Stimulated activated CD4-positive, alpha-beta T cell treated with anti-CD3 and anti-CD28 coated beads, Interleukin-1b, Interleukin-23, amount 100 ng/mL, for 48 hours (primary cell): ENCODE data around the gene PYDC1.
A peak's percentile ranks its signal among the peaks of the same experiment; 100 is the strongest.
"Not testable (repeated sequence)": the region's sequence is repeated elsewhere in the genome, so short reads cannot be mapped to it uniquely, and the experiment has no call there.

Experiments
- DNase-seq: peaks from one replicate; pipeline ENCODE4 v3.0.0-alpha.2; 2020

PYDC1 gene

DNA sequence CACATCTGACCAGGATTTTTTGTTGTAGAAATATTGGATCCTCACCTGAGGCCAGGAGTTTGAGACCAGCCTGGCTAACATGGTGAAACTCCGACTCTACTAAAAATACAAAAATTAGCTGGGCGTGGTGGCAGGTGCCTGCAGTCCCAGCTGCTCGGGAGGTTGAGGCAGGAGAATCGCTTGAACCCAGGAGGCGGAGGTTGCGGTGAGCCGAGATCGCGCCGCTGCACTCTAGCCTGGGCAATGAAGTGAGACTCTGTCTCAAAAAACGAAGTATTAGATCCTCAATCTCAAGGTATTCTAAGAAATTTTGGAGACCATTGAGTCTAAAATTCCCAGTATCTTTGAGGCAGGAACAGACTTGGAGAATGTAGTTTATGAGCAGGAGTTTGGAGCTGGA is 21.1 kb downstream of the PYDC1 start:
- not testable (repeated sequence) for DNase-seq

DNA sequence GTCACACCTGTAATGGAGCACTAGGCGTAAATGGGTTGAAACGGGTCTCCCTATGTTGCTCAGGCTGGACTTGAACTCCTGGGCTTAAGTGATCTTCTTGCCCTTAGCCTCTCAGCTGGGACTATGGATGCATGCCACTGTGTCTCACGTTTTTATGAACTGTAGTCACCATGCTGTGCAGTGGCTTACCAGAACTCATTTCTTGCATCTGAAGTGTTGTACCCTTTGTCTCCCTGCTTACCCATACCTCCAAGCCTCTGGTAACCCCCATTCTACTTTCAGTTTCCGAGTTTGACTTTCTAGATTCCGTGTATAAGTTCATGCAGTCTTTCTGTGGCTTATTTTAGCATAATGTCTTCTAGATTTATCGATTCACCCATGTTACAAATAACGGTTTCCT is 22.0 kb downstream of the PYDC1 start:
- DNase-seq, result no peak

DNA sequence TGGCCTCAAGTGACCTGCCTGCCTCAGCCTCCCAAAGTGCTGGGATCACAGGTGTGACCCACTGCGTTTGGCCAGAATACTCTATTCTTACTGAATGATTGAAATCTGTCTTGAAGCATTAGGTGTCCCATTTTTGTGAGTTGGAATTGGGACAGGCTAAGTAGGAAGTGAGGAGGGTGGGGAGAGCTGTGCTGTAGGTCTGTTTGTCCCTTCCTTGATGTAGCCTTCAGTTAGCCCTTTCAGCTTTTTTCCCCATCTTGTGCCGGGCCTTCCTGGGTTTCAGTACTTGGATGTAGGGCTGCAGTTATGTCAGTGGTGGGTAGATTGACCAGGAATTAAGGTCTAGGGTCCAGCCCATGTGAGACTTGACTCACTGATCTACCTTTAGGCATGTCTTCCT is 23.1 kb downstream of the PYDC1 start:
- no peak for DNase-seq

DNA sequence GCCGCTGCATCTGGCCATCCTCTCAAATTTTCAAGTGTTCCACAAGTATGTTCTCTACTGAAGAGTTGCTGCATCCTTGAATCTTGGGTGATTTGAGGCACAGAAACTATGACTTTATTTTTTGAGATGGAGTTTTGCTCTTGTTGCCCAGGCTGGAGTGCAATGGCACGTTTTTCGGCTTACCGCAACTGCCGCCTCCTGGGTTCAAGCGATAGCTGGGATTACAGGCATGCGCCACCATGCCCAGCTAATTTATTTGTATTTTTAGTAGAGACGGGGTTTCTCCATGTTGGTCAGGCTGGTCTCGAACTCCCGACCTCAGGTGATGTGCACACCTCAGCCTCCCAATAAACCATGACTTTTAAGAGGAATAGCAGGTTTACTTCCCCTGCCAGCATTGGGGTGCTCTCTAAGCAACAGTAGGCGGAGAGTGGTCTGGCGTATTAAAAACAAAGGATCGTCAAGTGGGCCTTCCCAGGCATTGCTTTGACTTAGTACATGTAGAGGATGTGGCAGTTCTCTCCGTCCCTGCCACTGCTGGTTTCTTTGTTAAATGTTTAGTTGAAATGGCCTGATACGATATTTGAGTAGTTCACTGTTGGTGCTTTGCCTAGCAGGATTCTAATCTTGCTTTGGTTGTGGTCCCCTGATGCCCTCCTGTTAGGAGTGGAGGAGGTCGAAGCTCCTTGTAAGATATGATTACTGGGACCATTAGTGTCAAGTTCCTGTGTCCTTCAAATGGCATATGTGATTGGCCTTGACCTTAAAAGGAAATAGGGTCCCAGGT is 23.9 kb downstream of the PYDC1 start:
- no peak for DNase-seq

DNA sequence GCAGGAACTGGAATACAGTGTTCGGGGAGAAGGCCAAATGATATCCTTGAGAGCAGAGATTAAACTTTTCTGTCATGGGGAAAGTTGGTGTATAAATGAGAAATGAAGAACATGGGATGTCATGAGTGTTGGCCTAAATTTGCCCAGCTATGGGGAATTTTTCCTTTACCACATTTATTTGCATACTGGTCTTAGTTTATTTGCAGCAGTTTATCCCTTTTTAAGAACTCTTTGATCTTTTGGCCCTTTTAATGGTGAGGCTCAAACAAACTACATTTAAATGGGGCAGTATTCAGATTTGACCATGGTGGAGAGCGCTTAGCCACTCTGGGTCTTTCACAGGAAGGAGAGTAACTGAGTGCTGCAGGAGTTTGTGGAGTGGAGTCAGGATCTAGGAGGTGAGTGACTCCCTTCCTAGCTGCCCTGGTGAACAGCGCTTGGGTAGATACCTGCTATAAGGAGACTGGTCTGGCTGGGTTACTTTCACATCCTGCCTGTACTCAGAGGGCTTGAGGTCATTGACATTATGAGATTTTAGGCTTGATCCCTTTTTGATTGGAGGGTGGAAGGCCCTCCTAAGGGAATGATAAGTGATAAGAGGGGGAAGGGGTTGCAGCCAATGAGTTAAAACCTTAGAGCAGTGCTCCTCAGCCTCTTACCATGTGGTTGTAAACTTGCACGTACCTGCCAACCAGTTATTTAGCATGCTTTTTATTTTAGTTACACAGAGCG is 25.1 kb downstream of the PYDC1 start:
- DNase-seq, result no peak

DNA sequence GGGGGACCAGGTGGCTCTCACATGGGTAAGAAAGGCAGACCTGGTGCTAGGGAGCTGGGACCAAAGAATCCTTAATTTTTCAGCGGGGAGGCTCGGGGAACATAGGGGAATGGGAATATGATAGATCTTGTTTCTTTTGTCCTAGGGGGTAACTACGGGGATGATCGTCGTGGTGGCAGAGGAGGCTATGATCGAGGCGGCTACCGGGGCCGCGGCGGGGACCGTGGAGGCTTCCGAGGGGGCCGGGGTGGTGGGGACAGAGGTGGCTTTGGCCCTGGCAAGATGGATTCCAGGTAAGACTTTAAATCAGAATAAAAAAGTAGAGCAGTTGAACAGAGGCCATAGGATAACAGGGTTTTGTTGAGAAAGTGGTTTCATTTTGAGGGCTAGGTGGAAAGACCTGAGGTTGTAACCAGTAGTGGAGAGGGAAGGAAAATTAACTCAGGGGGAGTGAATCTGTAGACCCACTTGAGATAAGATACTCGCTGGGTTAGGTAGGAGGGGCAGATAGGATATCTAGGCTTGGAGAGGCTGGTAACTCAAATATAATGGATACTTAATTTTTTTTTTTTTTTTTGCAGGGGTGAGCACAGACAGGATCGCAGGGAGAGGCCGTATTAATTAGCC is 26.0 kb downstream of the PYDC1 start:
- no peak for DNase-seq

DNA sequence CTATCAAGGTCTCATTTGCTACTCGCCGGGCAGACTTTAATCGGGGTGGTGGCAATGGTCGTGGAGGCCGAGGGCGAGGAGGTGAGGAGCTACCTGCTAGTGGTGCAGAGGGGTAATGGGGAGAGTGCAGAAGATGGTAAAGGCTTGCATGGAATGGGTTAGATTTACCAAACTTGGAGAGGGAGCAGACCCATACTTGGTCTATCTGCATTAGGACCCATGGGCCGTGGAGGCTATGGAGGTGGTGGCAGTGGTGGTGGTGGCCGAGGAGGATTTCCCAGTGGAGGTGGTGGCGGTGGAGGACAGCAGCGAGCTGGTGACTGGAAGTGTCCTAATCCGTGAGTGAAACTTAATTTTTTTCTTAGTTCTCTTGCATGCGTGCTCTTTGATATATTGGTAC is 26.9 kb downstream of the PYDC1 start:
- no peak for DNase-seq

DNA sequence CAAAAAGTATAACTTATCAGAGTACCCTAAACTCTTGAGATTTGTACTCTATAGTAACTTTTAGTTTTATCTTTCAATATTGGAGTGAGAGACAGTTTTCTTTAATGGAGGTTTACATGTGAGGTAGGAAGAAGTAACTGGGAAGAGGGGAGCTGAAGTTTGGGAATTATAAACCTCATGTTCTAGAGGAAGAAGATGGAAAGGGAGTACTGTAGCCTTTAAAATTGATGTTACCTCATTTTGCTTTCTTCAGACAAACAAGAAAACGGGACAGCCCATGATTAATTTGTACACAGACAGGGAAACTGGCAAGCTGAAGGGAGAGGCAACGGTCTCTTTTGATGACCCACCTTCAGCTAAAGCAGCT is 27.5 kb downstream of the PYDC1 start:
- DNase-seq, result no peak

DNA sequence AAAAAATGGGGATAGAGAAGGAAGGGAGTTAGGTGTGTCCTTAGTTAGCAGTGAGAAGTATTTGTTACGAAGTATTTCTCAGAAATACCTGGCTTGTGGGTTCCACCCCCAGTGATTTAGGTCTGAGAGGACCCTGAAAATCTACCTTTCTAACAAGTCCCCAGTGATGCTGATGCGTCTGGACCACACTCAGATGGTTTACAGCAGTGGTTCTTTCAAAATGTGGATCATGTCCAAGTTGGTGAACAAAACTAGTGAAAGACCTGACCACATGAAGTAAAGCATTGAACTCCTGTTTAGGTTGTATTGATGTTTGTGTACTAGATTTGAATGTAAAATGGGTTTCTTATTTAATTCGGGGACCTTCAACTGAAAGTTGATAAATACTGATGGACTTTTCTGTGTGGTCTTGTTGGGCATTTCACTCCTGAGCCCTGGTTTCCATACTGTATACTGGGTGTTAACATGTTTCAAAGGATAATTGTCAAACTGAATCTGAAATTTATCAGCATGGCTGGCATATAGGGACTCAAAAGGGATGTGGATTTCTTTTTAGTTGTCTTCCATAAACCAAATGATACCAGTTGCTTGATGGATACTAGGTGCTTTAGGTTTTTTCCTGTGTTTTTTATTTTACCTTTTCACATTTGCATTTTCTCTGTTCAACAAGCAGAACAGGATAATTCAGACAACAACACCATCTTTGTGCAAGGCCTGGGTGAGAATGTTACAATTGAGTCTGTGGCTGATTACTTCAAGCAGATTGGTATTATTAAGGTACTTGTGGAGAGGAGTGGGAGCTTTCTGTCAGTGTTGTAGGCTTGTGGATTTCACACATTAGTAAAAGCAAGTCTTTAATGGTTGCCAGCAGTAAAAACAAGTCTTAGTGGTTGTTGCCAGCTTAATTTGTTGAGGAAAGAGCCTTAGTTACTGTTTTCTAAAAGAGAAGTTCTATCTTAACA is 28.2 kb downstream of the PYDC1 start:
- DNase-seq, result no peak

DNA sequence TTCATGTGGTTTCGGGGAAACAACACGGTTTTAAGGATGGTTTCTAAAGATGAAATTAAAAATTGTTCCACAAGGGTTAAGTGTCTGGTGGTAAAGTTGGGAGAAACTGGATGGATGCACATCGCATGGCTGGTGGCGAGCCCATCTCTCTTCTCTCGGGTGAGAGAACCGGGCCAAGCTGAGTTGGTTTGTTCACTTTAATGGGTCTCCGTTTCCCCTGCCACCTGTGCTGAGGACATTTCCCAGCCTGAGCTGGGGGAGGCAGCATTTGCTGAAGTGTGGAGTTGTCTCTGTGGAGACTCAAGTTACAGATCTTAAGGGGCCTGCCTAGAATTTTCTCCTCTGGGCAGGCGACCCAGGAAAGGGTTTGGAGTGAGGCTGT is 29.1 kb downstream of the PYDC1 start:
- DNase-seq, result no peak

DNA sequence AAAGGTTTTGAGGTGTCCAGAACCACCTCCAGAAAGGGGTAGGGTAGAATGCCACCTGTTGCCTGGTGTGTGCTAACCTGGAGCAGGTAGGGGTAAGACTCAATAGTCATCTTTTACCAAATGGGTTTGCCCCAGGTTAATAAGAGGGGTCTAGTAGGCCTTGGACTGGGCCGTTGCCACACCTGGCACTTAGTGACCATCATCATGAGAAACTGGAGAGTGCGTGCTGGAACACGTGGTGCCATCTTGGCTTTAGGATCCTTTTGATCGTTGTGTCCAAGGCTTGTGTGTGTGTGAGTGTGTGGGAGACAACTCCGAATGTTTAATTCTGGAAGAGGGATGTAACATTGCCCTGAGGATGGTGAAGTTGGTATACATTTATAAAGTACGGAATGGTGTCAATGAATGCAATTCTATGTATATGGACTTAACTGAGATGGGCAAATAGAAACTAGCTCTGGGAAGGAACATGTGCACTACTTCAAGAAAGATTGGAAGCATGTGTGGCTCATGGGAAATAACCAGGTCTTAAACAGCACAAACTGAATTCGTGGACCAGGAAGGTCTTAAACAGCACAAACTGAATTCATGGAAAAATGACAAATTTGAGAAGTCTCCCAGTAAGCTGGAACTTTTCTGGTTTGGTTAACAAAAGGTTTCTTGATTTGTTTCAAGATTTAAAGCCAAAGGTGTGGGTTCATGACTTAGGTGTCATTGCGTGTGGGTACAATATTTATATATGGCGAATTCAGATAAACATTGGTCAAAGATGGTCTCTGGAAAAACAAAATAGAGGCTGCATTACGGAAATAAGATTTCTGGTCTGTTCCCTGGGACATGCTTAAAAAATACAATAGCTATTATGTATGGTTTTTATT is 29.8 kb downstream of the PYDC1 start:
- no peak for DNase-seq

DNA sequence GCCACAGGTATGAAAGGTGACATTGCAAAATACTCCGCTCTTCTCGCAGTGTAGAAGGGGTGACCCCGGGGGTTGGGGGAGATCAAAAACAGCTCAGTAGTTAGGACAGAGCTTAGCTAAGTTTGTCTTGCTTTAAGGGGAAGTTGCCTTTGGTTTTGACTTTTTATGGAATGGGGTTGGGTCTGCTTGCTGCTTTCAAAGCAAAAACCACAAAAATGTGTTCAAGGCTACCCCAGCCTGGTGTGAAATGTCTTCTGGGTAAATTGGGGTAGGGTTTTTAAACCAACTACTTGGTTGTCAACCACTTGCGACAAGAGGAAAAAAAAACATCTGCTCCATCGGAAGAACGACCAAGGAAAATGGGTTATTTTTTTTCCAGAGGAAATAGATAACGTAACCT is 30.8 kb downstream of the PYDC1 start:
- DNase-seq, result no peak

DNA sequence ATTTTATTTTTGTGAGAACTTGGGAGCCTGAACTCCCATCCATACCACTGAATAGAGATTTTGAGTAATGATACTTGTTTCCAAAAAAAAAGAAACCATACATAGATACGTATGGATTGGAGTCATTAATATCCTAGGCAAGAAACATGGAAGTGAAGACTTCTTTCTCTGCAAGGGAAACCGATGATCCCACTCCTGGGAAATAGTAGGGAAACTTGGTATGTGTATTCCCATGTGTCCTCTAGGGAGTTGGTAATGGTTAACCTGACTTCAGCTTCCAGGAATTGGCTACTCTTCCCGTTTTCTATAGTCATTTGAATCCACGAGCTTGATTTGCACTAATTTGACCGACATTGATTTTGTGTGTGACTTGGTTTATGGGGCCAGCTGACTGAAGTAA is 31.6 kb downstream of the PYDC1 start:
- no peak for DNase-seq

DNA sequence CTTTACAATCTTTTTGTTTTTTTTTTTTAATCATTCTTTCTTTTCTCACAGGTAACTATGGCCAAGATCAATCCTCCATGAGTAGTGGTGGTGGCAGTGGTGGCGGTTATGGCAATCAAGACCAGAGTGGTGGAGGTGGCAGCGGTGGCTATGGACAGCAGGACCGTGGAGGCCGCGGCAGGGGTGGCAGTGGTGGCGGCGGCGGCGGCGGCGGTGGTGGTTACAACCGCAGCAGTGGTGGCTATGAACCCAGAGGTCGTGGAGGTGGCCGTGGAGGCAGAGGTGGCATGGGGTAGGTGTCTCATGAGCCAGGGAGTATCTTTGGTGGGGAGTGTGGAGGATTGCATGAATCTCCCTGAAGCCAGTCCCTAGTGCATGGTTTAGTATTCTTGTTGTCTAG is 32.0 kb downstream of the PYDC1 start:
- DNase-seq, result no peak

DNA sequence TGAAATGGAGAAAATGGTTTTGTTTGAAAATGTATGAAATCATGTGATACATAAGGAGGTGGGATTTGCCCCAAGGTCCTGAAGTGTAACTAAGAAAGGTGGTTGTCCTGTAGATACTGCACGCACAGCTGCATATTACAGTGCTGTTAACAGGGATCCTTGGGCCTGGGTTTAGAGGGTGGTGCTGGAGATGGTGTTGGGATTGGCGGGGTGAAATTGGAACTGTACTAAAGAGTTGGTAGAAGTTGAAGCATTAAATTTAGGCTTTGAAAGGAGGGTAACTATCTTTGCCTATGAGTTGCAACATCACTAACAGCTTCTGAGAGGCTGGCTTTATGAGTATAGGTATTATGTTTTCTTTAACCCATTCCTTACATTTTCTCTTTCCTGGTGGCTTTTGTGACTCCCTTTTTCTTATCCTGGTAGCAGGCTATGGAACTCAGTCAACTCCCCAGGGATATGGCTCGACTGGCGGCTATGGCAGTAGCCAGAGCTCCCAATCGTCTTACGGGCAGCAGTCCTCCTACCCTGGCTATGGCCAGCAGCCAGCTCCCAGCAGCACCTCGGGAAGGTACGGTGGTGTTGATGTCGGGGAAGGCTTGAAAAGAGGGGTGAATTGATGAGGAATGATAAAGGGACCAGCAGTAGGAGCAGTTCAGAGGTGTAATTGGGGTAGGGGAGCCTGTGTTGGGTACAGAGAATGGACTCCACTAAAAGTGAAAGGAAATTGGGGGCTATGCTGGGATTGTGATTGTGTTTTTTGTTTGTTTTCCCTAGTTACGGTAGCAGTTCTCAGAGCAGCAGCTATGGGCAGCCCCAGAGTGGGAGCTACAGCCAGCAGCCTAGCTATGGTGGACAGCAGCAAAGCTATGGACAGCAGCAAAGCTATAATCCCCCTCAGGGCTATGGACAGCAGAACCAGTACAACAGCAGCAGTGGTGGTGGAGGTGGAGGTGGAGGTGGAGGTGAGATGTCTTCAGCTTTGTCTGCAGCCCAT is 33.2 kb downstream of the PYDC1 start:
- no peak for DNase-seq

DNA sequence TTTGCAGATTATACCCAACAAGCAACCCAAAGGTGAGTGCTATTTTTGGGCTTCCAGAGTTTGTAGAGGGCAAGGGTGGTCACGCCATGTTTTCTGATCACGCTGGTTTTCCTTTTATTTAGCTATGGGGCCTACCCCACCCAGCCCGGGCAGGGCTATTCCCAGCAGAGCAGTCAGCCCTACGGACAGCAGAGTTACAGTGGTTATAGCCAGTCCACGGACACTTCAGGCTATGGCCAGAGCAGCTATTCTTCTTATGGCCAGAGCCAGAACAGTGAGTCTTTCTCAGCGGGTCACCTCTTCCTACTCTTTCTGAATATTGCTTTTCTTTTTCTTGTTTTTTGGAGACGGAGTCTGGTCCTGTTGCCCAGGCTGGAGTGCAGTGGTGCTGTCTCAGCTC is 34.5 kb downstream of the PYDC1 start:
- DNase-seq, result no peak

DNA sequence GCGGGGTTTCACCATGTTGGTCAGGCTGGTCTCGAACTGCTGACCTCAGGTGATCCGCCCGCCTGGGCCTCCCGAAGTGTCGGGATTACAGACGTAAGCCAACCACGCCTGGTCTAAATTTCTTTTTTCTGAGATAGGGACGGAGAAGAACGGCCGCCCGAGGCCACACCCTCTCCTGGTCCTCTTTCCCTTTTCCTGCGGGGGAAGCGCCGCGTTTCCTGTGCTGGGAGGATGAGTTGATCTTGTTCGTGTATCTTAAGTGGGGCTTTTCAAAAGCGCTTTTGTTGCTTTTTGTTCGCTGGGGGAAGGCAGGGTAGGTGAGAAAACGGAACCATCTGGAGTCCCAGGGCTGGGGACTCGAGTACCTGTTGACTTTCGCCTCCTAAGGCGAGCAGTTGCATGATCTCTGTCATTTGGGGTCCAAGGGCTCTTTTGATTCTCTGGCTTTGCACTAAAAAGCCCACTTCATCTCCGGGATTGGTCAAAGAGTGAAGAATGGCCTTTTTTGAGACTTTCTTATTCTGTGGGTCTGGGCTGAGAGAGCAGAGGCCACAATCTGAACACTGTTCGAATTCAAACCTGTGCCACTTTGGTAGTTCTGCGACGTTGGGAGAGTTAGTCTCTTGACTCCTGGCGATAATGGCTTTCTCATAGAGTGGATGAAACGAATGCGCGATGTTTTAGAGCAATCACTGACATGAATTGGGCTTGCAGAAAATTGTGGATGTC is 35.7 kb downstream of the PYDC1 start:
- peak; percentile 41 for DNase-seq

DNA sequence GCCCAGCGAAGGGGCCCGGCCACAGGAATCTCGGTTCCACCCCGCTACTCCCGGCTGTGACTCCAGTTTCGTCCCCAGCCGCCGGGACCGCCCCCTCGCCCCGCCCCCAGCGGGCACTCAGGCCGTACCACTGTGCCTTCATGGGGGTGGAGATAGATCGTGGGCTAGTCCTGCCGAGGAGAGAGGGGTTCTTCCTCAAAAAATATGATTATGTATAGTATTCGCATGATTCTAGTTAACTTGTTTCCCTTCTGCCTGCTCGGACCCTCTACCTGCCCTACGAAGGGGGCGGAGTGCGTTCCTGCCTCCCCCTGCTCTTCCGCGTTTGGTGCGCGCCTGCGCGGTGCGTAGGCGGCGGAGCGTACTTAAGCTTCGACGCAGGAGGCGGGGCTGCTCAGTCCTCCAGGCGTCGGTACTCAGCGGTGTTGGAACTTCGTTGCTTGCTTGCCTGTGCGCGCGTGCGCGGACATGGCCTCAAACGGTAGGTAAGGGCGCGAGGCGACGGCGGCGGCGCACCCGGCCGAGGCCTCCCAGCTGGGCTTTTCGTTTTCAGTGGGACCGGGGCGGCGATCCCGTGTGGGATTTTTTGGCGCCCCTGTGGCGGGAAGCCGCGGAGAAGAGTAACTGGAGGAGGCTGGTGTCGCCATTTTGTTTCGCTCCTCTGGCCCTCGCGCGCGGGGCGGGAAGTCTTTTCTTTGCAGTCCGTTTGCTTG is 37.0 kb downstream of the PYDC1 start, which contains the start of gene FUS:
Gene FUS, plus strand, starts transcription at position 393 of the 713 bp plus-strand sequence. Its CDS starts 76 bp downstream, at position 469.
- DNase-seq, result peak; percentile 90

DNA sequence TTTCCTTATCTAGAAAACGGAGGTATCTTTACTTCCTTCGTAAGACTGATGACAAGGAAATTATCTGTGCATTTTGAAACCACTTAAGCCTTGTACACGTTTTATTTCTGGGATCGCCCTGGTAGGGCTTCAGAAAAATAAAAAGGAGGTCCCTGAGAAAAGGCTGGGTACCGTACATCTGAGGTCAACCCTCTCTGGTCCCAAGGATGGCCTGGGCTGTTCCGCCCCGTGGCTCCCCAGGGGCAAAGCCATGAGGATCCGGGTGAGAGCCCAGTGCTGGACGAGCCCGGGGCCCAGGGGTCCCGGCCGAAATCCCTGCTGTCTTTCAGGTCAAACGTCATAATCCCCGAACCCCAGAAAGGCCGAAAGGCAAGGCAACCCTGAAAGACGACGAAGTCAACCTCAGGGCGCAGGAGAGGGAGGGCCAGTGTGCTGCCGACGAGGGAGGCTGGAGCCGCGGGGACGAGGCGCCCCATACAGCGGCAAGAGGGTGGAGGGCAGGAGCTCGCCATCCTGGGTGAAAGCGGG is 37.7 kb downstream of the PYDC1 start:
- DNase-seq, result no peak
